SW 1271 (cell line): ENCODE measurements around the gene PKN2.
"Not testable (repeated sequence)": the region's sequence is repeated elsewhere in the genome, so short reads cannot be mapped to it uniquely, and the experiment has no call there.

Source experiments
- DNase-seq, 2 experiments: peaks; one replicate each; lab custom pipeline; 2025; lab: John Stamatoyannopoulos, UW

The PKN2 gene

GRCh38 chr1:88791192-88791591 is 107.1 kb downstream of the PKN2 start:
- no peak for DNase-seq

GRCh38 chr1:88799491-88799890 is 115.4 kb downstream of the PKN2 start:
- no peak for DNase-seq

- peak in 1 of 2 experiments; percentile 27 for DNase-seq
Measured at GRCh38 chr1:88800382-88801051, 116.4 kb downstream of the PKN2 start.

GRCh38 chr1:88801575-88802208 is 117.6 kb downstream of the PKN2 start:
- no peak for DNase-seq

- no peak for DNase-seq
Measured at GRCh38 chr1:88802404-88802803, 118.3 kb downstream of the PKN2 start.

- DNase-seq, result peak in 1 of 2 experiments; percentile 2
Measured at GRCh38 chr1:88802950-88803349, 118.9 kb downstream of the PKN2 start.

GRCh38 chr1:88803444-88803843 is 119.4 kb downstream of the PKN2 start:
- DNase-seq, result no peak

GRCh38 chr1:88812366-88812765 is 128.3 kb downstream of the PKN2 start:
- DNase-seq, result no peak

- DNase-seq, result no peak
Measured at GRCh38 chr1:88813471-88813870, 129.4 kb downstream of the PKN2 start.

- DNase-seq, result not testable (repeated sequence)
Measured at GRCh38 chr1:88819642-88820041, 135.6 kb downstream of the PKN2 start.

GRCh38 chr1:88825721-88826120 is 141.6 kb downstream of the PKN2 start:
- no peak for DNase-seq

- no peak for DNase-seq
Measured at GRCh38 chr1:88847643-88848042, 163.6 kb downstream of the PKN2 start.

GRCh38 chr1:88851303-88852063 is 167.4 kb downstream of the PKN2 start:
- no peak for DNase-seq

GRCh38 chr1:88867743-88868521 is 183.9 kb downstream of the PKN2 start:
- DNase-seq, result no peak

GRCh38 chr1:88869644-88870043 is 185.6 kb downstream of the PKN2 start:
- not testable (repeated sequence) for DNase-seq

GRCh38 chr1:88873737-88874349 is 189.8 kb downstream of the PKN2 start:
- no peak for DNase-seq

GRCh38 chr1:88875595-88875994 is 191.5 kb downstream of the PKN2 start:
- DNase-seq, result no peak

- no peak for DNase-seq
Measured at GRCh38 chr1:88876573-88877365, 192.7 kb downstream of the PKN2 start.

- DNase-seq, result peak in 1 of 2 experiments; percentile 35
Measured at GRCh38 chr1:88877382-88877825, 193.3 kb downstream of the PKN2 start.

GRCh38 chr1:88877911-88878310 is 193.8 kb downstream of the PKN2 start:
- no peak for DNase-seq

GRCh38 chr1:88878731-88879130 is 194.7 kb downstream of the PKN2 start:
- no peak for DNase-seq
